ENCODE data around the gene KPNA2.
"Not testable (repeated sequence)": the region's sequence is repeated elsewhere in the genome, so short reads cannot be mapped to it uniquely, and the experiment has no call there.

The KPNA2 gene

DNA sequence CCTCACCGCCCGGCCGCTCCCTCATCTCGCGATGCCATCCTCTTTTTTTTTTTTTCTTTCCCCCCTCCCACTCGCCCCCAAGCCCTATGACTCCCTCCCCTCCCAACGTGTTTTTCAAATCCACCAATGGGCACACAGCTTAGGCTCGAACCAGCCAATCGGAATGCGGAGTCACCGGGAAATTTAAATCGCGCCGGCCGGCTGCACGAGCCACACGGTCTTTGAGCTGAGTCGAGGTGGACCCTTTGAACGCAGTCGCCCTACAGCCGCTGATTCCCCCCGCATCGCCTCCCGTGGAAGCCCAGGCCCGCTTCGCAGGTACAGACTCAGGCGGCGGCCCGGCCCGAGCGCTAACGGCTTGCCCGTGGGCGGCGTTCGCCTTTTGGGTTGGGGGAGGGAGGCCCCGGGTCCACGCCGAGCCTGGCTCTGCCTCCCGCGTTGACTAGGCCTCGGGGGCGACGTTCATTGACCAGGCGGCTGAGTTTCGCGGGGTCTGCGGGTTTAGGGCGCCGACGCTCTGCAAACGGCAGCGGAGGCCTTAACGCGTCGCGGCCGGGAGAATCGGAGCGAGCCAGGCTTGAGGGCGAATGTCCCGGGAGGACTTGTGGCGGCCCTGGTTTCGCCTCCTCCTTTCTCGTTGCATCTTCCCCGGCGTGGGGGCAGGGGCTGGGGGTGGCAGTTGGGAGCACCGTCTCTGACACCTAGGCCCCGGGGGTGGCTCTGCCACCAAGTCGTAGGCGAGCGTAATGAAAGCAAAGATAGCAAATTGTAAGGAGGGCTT is at the start of gene KPNA2:
TSS of gene KPNA2 (plus strand) at position 213 of the 781 bp plus-strand sequence. CDS start 1,398 bp downstream, outside the sequence.
- in situ Hi-C loops (cut with HindIII; ENCODE audit: low sequenced_read_pairs): no loop called here

DNA sequence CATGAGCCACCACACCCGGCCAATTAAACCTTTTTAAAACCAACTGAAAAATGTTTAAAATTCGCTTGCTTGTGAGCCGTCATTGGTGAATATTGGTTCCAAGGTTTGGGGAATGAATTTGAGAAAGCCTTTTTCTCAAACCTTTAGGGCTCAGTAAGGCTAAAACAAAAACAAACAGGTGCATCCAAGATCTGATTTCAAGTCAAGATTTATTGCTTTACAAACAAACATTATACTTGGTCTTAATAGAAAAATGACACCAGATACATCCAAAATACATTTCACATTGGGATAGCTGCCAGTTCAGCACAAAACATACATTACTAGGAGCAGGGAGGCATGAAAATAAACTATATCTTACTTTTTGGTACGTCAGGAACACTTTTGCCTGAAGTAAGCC is 44.6 kb upstream of the KPNA2 start:
- in situ Hi-C loops (cut with HindIII; ENCODE audit: low sequenced_read_pairs): no loop called here

DNA sequence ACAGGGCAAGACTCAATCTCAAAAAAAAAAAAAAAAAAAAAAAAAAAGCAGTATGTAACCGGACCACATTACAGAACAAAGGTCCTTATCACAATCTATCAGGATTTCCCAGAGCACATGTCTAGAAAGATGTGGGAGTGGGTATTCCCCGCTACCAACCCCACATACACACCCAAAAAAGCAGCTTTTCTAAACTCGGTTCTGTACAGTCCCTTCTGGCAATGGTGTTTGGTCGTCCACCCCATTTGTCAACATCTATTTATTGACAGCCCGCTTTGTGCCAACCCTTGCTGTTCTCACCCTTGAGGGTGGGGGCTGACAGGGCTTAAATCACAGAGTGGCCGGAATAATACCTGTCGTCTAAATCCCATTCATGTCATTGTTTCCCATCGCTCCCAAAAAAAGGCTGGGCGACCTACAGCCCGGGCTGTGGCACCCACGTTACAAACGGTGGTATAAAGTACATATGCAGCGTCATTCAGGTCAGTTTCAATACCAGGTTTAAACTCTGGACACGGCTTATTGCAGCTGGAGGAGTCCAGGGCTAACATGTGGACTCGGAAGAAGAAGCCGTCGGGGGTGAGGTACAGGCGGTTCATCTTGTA is 42.9 kb upstream of the KPNA2 start:
- in situ Hi-C loops (cut with HindIII; ENCODE audit: low sequenced_read_pairs): no loop called here

DNA sequence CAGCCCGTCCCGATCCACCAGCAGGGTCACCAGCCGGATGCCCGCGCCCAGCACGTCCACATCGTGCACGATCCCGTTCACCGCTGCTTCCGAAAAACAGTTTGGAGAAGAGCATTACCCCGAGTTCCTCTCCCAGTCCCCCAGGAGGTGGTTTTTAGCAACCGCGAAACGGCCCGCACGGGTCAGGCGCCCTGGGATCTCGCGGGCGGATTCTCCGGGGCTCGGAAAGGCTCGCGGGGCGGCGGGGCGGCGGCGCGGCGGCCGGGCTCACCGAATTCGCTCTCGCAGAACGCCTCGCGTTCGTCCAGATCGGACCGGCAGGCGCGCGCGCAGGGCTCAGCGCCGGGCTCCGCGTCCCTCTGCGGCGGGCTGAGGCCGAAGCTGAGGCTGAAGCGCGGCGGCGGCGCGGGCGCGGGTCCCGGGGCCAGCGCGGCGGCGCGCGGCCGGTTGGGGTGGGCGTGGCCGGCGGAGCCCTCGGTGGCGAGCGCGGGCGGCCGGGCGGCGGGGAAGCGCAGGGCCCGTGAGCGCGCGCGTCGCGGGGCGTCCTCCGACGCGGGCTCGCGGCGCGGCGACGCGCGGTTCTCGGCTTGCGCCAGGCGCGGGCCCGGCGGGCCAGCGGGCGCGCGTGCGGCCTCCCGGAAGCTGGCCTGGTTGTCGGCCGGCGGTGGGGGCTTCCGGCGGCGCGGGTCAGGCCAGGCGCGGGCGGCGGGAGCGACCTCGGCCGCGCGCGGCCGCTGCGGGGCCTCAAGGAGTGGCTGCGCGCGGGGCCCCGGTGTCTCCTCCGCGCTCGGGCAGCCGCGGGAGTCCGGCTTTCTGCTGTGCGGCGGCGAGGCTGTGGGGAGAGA is 42.2 kb upstream of the KPNA2 start:
- in situ Hi-C loops (cut with HindIII; ENCODE audit: low sequenced_read_pairs): no loop called here

DNA sequence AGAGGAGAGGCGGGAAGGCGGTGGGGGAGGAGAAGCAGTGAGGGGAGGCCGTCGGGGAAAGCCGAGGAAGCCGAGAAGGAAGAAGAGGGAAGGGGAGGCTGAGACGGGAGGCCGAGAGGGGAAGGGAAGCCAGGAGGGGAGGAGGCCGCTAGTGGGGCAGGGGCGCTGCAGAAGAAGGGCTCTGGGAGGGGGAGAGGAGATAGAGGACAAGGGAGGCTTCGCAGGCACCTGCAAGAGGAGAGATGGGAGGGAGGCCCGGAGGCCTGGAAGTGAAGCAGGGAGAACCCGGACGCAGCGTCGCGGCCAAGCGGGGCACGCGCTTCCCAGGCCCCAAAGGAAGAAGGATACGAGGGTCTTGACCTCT is 41.6 kb upstream of the KPNA2 start:
- in situ Hi-C loops (cut with HindIII; ENCODE audit: low sequenced_read_pairs): no loop called here

DNA sequence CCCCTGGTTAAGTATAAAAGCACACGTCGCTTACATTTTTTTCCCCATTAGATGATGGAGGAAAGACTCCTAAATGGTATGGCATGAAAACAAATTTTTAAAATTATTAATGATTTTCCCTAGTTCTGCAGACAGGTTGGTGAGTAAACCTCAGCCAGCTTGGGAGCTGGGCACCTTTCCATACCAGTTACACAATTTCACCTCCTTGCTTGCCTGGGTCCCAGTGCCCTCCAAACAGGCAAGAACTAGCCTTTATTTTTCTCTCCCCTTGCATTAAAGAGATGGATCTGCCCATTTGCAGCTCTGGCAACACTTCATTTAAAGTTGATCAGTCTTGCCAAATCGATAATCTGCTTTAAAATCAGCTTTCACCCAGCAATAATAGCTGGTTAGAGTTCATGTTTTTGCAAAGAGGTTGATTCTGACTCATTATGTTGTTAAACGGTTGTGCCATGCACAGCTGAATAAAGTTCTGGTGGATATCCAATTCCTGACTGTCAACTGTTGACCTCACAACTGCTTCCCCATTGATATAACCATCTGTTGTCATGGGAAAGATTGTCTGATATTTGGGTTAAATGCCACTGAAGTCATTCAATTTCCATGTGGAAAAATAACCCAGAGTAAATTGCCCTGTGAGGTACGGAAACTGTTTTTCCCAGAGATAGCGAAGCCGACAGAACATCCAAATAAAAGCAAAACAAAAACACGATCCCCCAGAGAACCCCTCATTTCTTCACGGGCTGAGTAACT is 40.5 kb upstream of the KPNA2 start:
- in situ Hi-C loops (cut with HindIII; ENCODE audit: low sequenced_read_pairs): no loop called here

DNA sequence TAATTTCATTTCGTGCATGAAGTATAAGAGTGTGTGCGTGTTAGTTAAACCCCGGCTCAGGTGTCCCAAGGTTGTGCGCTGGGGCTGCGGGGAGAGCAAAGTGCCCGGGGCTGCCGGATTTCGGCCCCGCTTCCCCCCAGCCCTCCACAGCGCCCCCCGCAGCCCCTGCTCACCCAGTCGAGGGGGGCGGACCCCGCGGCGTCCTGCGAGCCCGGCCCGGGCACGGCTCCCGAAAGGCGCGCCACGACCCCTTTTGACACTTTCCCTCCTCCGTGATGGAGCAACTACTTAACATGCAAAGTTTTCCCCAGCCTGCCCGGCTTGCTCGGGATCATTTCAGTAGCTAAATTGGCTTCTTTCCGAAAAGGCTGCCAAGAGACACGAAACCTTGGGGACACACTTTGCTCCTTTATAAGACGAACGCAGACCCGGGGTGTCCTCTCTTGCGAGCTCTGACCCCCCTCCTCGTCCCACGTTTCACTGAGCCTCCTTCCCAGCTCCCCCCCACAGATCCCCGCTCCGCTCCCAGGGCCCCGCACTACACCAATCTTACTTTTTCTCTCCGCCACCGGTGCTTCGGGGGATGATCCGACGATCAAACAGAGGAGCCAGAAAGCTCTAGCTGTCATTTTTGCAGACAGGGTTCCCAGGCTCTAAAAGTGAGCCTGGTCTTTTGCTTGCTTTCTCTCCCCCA is 39.8 kb upstream of the KPNA2 start:
- in situ Hi-C loops (cut with HindIII; ENCODE audit: low sequenced_read_pairs): no loop called here

DNA sequence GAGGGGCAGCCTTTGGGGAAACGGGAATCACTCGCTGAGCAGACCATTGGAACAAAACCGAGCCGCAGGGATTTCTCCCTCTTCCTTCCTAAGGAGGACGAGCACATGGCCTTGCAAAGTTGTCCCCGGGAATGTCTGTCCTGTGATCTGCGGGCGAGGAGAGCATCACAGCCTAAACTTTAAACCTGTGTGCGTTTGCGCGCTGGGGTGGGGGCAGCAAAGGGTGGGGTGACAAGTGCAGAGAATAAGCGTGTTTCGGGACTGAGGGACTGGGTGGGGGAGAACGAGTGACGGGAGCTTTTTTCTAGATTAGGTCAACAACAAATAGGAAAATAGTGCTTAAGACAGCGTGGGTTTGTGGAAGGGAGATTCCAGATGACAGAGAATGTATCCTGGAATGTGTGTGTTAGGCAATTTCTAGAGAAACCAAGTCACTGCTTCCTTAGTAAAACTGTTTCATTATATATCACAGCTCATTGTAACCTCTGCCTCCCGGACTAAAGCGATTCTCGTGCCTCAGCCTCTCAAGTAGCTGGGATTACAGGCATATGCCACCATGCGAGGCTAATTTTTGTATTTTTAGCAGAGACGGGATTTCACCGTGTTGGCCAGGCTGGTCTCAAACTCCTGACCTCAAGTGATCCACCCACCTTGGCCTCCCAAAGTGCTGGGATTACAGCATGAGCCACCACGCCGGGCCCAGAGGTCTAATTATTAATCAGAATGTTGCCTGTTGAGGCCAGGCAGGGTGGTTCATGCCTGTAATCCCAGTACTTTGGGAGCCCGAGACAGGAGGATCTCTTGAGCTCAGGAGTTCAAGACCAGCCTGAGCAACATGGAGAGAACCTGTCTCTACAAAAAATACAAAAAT is 39.0 kb upstream of the KPNA2 start, which contains the start of gene C17orf58:
TSS of gene C17orf58 (minus strand) at position 169 of the 871 bp plus-strand sequence. CDS start 271 bp downstream, outside the sequence.
- in situ Hi-C loops (cut with HindIII; ENCODE audit: low sequenced_read_pairs): not testable (repeated sequence)

DNA sequence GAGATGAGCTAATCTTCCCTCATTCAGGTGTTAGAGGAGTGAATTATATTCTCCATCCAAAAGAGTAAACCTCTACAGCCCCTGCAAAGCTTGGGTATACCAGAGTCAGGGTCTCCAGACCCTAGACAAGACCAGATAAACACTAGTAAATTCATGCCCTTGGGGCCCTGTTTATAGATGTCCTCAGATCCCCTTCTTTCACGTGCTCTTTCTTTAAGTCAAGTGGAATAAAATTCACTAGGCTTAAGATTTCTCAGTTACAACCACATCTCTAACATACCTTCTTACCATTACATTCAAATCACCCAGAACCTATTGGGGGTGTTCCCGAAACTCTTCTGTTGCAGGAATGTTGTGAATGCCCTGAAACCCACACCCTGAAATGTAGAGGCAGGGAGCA is 37.1 kb upstream of the KPNA2 start:
- in situ Hi-C loops (cut with HindIII; ENCODE audit: low sequenced_read_pairs): no loop called here

DNA sequence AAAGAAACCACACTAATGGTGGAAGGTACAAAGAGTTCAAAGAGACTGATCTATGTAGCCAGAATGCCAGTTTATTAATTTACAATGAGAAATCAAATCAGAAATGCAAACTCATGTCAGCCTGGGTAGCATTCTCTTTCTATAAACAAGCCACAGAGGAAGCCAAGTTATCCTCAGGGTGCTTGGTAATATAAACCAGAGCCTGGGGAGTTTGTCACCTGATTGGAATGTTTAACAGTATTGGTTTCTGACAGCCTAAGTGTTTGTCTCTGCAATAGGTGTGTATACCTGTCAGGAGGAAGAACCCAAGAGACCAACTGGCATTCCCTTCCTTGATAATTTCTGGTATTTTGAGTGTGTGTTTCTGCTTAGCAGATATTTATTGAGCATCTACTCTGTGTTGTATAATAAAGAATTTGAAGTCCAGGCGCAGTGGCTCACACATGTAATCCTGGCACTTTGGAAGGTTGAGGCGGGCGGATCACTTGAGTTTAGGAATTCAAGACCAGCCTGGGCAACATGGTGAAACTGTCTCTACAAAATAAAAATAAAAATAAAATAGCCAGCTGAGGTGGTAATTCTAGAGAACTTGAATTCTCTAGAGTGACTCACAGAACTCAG is 36.1 kb upstream of the KPNA2 start:
- in situ Hi-C loops (cut with HindIII; ENCODE audit: low sequenced_read_pairs): no loop called here

DNA sequence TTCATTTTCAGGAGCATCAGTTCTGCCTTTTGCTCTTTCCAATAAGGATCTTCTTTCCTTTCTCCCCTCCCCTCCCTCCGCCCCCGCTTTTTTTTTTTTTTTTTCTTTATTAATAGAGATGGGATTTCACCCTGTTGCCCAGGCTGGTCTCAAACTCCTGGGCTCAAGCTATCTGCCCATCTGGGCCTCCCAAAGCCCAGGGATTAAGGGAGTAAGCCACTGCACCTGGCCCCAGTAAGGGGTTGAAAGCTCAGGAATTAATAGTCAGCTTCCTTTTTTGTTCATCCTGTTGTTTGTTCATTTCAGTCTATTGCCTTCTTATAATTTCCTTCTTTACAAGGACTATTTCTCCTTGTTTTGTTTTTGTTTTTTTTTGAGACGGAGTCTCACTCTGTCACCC is 31.3 kb upstream of the KPNA2 start:
- in situ Hi-C loops (cut with HindIII; ENCODE audit: low sequenced_read_pairs): loop anchor here (10.0 kb wide), 1 partner anchor 49 kb away; no protein-coding TSS in a partner anchor

DNA sequence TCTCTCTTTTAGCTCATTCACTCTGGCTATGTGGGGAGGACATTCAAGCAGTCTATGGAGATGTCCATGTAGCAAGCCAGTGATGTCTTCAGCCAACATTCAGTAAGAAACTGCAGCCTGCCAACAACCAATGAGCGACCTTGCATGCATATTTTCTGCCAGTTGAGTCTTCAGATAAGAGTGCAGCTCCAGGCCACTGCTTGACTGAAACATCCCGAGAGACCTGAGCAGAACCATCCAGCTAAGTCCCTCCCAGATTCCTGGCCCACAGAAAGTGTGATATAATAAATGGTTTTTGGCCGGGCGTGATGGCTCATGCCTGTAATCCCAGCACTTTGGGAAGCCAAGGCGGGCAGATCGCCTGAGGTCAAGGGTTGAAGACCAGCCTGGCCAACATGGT is 28.7 kb upstream of the KPNA2 start:
- in situ Hi-C loops (cut with HindIII; ENCODE audit: low sequenced_read_pairs): loop anchor here (10.0 kb wide), 1 partner anchor 52 kb away; no protein-coding TSS in a partner anchor

DNA sequence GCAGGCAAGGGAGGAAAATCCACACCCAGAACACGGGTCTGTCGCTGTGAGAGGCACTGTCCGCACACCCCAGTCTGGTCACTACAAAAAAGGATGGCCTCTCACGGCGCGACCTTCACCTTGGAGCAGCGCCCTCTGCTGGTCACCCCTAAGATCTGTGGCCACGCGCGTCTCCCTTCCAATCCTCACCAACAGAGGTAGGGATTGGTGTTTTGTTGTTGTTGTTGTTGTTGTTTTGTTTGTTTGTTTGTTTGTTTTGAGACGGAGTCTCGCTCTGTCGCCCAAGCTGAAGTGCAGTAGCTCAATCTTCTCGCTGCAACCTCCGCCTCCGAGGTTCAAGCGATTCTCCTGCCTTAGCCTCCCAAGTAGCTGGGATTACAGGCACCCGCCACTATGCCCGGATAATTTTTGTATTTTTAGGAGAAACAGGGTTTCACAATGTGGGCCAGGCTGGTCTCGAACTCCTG is 24.3 kb upstream of the KPNA2 start:
- in situ Hi-C loops (cut with HindIII; ENCODE audit: low sequenced_read_pairs): no loop called here

DNA sequence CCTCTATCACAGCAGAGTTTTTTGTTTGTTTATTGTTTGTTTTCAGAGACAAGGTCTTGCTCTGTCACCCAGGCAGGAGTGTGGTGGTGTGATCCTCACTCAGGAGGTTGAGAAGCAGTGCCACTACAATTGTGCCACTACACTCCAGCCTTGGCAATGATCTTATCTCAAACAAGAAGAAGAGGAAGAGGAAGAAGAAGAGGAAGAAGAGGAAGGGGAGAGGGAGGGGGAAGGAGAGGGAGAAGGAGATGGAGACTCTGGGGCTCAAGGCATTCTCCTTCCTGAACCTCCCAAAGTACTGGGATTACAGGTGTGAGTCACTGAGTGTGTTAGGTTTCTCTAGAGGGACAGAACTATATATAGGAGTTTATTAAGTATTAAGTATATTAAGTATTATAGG is 22.1 kb upstream of the KPNA2 start:
- in situ Hi-C loops (cut with HindIII; ENCODE audit: low sequenced_read_pairs): no loop called here

DNA sequence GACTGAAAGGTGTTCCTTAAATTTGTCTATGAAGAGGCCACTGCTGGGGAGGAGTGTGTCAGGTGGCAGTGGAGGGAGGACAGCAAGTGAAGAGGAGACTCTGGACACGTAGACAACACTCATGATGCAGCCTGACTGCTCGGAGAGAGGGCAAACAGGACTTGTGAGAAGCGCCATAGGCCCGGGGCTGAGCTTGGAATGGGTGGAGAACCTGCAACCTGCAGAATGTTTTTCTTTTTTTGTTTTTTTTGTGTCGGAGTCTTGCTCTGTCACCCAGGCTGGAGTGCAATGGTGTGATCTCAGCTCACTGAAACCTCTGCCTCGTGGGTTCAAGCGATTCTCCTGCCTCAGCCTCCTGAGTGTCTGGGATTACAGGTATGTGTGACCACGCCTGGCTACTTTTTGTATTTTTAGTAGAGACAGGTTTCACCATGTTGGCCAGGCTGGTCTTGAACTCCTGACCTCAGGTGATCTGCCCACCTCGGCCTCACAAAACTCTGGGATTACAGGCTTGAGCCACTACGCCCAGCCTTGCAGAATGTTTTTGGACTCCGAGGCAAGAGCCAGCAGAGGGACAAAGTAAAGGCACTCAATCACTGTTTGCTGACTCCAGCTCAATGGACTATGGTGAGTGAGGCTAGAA is 20.3 kb upstream of the KPNA2 start:
- in situ Hi-C loops (cut with HindIII; ENCODE audit: low sequenced_read_pairs): no loop called here

DNA sequence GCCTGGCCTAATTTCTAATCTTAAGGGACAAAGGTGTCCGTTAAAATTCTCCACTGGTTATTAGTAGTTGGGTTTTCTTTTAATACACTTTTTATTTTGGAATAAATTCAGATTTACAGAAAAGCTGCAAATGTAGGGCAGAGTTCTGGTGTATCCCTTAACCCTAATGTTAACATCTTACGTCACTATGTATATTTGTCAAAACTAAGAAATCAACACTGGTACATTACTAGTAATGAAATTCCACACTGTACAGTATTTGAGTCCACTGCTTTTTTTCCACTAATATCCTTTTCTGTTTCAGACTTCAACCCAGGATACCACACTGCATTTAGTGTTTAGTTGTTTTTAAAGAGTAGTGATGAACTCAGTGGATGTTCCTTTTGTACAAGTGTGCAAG is 18.7 kb upstream of the KPNA2 start:
- in situ Hi-C loops (cut with HindIII; ENCODE audit: low sequenced_read_pairs): no loop called here

DNA sequence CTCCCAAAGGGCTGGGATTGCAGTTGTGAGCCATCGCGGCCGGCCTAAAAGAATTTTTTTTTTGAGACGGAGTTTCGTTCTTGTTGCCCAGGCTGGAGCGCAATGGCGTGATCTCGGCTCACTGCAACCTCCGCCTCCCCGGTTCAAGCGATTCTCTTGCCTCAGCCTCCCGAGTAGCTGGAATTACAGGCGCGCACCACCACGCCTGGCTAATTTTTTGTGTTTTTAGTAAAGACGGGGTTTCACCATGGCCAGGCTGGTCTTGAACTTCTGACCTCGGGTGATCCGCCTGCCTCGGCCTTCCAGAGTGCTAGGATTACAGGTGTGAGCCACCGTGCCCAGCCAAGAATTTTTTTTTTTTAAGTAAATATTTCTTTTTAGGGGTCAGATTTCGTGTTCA is 17.0 kb upstream of the KPNA2 start:
- in situ Hi-C loops (cut with HindIII; ENCODE audit: low sequenced_read_pairs): not testable (repeated sequence)

DNA sequence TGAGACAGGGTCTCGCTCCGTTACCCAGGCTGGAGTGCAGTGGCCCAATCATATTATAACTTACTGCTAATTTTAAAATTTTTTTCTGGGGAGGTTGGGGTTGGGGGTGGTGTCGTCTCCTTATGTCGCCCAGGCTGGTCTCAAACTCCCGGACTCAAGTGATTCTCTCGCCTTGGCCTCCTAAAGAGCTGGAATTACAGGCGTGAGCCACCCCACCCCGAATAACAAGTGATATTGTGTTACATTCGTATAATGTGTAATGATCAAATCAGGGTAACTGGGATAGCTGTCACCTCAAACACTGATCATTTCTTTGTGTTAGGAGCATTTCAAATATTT is 16.2 kb upstream of the KPNA2 start:
- in situ Hi-C loops (cut with HindIII; ENCODE audit: low sequenced_read_pairs): no loop called here

All from endothelial cell of hepatic sinusoid (primary cell).